WTC11 (cell line): Measurements from ENCODE around the gene CHD6.

ENCODE experiments used
- CTCF ChIP-seq: fragments of 200-600 bp; IDR thresholded peaks from 2 replicates; pipeline ENCODE4 v1.8.0; 2022; ENCODE audit warnings: antibody characterized with exemption
- PREB ChIP-seq: sonication (generic); formaldehyde crosslinking; IDR thresholded peaks from 2 replicates; pipeline ENCODE4 v1.8.1; 2022; ENCODE audit warnings: mild to moderate bottlenecking, missing genetic modification reagents, moderate library complexity, borderline replicate concordance
- TEAD4 ChIP-seq: sonication (generic); formaldehyde crosslinking; IDR thresholded peaks from 2 replicates; pipeline ENCODE4 v1.8.0; 2022; ENCODE audit warnings: mild to moderate bottlenecking, missing genetic modification reagents

- no peak for TF ChIP-seq CTCF
- no peak for TF ChIP-seq PREB
- no peak for TF ChIP-seq TEAD4 (CRISPR knock-in tag)
Measured at GRCh38 chr20:41534842-41535241, 83.3 kb downstream of the CHD6 start.
